GM19324 (cell line): ENCODE data around the gene FLAD1.

Experiments
- ATAC-seq: cut with Tn5 transposase; IDR thresholded peaks from one replicate; pipeline ENCODE4 v1.9.1; 2021; ENCODE audit warnings: mild to moderate bottlenecking, moderate library complexity; ENCODE audit not compliant: unreplicated experiment, low FRiP score

Gene FLAD1

DNA sequence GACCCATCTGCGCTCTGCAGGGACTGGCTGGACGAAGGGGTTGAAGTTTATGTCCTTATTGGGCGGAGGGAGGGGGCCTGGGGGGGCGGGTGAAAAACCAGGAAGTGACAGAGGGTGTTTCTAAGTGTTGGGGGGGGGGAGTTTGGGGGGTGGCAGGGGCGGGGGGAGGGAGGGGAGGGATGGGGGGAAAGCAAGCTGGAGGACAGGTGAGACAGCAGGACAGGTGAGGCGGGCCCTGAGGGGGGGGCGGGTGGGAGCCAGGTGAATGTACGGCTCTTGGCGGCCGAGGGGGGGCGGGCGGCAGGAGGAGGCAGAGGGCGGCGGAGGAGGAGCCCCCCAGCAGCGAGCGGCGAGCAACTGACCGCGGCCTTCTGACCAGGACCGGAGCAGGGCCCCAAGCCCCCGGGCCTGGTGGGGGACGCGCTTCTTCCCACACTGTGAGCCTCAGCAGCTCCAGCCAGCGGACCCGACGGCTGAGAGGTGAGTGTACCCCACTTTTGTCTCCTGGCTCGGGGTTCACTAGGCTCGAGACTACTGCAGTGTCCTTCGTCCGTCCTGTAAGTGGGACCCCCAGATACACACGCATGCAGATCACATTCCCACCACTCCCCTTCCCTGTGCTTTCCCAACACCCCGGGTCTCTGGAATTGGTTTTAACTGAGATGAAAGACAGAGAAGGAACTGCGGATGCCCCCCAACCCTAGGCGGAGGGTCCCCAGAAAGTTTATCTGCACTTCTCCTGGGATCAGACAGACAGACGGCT, 19.5 kb downstream of the FLAD1 start, which contains the start of gene ZBTB7B:
ZBTB7B (plus strand) TSS at position 339 of the 763 bp plus-strand sequence. CDS start 11,859 bp downstream, outside the sequence.
- ATAC-seq, result peak; percentile 1

DNA sequence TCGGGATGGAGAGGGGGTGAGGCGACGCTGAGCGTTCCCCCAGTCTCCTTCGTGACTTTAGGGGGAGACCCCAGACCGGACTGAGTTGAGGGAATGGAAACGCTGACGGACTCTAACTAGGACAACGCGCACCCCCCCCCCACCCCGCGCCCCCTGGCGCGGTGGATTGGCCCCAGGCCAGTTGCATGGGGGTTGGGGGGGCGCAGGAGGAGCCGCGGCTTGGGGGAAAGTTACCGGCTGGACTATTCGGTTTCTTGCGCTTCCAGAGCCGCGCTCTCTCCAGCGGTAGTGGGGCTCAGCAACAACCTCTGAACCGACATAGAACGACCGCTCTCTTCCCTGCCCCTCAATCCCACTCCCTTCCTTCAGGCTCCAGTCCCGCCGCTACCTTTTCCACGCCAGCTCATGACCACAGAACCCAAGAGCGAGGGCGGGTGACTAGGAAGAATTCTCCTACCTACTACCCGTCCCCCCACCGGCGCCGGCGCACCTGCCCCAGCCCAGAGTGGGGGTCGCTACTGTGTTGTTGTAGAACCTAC, 20.2 kb downstream of the FLAD1 start:
- no peak for ATAC-seq

DNA sequence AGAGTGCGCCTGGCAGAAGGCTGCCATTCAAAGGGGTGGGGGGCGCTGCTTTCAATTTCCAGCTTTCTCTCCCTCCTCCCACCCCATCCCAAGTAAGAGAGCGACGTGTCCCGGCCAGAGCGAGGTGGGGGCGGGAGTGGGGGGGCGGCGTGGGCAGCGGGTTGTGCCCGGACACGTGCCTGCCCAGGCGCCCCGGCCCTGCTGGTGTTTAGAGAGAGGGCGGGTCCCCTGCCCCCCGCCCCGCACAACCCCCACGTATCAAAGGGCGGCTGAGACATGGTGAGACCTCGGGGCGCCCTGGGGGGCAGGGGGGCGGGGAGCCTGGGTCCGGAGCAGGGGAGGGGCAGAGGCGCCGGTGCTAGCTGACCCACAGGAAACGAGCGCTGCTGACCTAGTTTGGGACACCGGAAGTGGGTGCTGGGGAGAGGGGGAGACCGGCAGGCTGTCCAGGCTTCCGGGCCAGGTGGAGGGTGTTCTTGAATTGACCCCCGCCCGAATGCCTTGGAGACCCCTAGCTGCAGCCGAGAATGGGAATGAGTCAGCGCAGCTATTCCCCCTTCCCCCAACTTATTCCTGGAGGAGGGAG, 20.7 kb downstream of the FLAD1 start:
- no peak for ATAC-seq

DNA sequence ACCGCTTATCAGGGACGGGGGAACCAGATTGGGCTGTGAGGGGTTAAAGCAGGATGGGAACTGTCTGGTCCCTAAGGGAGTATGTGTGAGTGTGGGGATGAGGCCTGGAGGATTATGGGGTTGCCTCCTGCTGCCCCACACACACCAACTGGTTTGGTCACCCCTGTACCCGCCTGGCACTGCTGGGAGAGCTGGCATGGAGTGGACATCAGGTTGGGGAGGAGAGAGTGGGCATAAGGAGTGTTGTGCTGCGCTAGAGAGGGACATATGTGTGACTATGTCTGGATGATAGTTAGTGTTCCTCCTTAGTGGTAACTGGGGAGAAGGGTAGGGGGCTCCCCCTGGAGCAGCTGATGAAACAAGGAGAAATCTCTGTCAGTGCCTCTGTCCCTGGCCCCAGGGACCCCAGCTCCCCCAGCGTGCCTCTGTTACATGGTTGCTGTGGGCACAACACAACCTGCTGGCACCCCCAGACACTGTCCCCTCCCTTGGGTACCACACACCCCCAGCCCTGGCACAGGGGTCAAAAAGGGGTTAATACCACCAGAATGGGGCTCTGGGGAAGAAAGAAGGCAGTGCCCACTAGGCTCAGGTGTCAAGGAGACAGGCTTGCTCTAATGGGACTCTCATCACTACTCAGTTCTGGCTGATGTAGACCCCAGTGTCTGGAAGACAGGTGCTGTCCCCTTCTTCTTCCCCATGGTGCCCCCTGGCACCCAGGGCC, 21.4 kb downstream of the FLAD1 start:
- no peak for ATAC-seq

DNA sequence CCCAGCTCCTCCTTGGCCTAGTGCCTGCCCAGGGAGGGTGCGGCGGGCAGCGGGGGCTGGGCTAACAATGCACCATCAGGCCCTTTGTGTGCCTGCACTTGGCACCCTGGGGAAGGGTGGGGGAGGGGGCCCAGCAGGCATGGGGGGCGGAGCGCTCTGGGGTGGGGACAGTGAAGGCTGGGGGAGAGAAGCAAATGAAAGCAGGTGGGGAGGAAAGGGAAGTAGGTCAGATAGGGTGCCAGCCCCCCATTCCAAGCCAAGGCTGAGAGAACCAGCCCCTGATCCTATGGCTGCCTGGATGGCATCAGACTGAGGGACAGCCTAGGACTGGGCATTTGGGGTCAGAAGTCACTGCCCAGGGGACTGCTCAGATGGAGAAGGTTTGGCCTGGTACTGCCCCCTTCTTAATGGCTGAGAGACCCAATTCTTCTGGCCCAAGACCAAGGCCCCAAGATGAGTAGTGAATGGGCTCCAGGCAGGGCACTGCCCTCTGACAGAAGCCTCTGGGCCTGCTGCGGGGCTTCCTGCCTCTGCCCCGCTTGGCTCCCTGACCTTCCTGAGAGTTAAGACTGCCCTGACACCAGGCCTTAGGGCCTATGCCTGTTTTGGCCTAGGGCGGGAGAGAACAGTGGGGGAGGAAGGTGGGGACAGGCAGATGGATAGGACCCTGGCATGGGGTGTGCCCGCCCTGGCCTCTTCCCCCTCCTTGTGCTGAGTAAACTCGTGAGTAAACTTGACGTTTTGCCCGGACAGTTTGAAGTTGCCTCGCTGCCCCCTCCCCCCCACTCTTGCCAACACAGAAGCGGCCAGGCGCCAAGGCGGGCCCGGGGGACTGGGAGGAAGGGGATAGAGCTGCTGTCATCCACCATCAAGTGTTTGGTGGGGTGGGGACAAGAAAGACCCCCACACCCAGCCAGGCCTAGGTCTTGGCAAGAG, 22.2 kb downstream of the FLAD1 start:
- no peak for ATAC-seq

DNA sequence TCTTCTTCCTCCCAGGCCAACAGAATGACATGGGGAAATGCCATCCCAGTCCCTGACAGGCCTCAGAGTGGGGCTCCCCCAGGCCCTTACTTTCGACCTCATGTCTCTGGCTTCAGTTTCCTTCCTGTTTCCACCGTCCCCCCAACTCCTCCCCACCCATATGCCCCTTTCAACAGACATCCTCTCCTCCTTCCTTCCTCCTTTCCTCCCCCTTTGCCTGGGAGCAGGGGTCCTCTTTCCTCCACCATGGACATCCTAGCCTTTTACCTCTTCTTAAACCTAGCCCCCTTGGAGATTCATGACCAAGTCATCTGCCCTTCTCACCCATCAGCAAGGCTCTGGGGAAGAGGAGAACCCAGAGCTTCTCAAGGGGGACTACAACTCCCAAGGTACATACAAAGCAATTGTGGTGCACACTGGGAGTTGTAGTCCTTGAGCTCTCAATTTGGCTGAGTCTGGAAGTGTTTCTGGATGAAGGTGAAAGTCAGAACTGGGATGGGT, 23.5 kb downstream of the FLAD1 start:
- no peak for ATAC-seq

DNA sequence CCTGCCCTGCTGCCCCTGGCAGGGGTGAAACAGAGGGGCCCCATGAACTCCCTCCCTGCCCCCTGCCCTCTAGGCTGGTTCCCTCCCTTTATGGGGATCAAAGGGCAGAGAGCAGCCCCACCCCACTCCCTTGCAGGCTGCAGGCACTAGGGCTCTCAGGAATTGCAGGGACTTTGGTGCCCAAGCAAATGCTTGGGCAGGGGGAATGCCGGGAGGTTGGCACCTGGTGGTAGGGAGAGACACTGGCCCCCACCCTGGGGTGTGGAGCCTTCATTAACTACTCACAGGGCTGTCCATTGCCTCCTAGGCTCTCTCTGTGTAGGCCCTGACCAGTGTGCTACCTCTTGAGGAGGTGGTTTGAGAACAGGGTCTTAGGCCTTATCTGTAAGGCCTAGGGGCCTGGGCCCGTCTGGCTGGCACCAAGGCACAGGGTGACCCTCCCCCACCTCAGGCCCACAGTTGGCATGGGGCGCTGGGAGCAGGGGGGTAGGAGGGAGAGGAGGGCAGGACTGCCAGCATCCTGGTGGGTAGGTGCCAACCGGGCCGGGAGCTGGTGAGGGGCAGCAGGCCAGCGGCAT, 24.2 kb downstream of the FLAD1 start:
- no peak for ATAC-seq

DNA sequence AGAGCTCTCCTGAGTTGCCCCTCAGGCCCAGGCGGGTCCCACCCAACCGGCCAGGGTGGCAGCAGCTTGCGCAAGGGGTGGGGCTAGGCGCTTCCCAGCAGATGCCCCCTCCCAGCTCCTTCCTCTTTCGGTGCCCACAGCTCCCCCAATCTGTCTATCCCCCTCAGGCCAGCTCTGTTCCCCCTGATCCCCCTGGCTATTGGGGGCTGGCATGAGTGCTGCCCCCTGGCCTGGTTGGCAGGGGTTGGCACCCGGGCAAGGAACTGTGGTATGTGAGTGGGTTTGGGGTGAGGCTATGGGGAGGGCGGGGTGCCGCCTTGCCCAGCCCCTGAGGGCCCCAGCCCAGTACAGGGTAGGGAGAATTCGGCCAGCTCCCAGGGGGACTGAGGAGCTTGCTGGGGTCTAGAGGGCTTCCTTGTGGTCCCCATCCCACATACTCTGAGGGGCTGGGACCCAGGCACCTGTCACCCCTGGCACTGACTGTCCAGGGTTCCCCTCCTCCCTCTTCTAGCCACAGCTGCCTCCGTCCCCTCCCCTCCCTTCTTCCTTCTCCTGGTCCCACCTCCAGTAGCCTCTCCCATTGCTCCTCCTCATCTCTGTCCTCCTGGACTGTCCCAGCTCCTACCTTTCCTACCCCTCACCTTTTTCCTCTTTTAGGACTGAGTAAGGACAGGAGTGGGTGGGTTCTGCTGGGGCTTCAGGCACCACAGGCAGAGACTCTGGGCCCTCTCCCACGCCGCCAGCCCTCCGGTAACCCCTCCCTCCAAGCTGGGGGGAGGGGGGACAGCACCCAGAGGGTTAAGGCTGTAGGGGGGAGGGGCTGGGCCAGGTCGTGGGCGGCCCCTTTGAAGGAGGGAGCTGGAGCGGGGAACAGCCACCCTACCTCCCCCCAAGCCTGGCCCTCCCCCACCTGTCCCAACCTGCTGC, 25.1 kb downstream of the FLAD1 start:
- no peak for ATAC-seq

DNA sequence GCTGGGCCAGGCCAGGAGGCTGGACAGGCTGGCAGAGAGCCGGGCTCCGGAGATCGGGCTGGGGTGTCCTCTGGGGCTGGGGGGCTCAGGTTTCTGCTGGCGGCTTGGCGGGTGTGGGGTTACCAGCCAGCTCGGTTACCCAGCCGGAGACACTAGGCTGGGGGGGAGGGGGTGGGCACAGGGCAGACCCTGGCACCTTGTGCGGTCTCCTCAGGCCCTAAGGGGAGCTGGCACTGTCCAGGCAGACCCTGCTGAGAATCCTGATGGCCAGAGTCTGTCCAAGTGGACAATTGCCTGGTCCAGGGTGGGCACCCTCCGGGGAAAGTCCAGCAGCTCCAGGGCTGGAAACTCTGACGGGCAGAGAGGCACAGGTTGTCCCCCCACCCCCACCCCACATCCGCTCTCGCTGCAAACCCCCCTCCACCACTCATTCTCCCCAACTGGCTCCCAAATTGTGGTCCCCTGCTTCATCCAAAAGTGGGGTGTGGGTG, 26.1 kb downstream of the FLAD1 start:
- ATAC-seq, result no peak

DNA sequence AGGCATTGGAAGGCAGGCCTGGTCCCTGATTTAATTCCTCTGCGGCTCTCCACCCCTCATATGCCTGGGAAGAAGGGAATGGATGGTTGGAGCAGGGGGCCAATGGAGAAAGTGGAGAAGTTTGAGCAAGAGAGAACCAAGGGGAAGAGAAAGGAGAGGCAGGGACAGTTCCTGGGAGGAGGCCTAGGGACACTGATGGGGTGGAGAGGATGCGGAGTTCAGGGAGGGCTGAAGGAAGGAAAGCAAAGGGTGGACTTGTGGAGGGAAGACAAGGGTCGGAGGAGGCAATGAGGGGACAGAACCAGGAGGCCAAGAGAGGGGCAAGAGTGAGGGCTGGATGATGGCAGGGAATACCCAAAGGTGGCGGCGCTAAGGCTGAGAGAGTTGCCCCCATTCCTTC, 26.6 kb downstream of the FLAD1 start:
- ATAC-seq, result no peak

DNA sequence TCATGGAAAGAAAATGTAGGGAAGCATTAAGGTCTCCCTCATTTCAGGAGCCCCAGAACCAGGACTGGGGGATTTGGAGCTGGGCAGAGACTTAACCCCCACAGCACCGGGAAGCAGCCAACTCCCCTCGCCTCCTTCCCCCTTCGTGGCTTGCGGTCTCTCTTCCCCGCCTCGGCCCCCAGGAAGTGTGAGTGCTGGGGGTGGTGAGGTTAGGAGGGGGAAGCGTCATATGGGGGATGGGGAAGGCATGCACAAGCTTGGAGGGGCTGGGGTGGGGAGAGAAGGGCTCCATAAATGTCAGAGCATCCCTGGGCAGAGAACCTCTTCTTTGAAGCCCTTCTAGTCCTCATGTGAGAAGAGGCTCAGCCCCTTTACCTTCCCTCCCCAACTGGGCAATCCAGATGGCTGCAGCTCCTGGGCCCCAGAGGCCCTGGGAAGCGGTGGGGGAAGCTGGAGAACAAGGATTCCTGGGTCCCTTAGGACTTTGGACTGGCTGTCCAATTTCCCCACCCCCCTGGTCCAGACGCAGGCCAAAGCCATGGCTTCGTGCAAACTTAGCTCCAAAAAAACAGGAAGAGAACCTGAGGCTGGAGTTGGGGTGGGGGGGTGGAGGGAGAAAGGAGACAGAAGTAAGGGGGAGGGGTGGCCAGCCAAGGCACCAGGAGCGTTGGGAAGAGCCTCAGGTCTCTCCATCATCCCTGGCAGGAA, 27.2 kb downstream of the FLAD1 start:
- no peak for ATAC-seq

DNA sequence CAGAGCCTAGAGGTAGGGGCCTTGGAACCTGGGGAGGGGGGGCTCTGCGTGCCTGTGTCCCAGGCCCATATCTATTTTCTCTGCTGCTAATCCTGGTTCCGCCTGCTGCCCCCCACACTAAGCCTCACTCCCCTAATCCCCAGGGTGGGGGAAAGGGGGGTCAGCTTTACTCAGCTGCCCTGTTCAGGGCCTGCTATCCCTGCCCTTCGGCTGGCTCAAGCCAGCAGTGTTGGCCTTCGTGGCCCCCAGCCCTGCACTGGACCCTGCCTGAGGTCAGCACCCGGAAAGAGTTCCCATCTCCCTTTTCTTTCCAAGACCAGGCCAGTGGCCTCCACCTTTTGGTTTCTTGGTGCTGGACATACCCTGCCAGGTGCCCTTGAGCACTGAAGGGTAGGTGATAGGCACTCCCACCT, 27.9 kb downstream of the FLAD1 start:
- ATAC-seq, result no peak

DNA sequence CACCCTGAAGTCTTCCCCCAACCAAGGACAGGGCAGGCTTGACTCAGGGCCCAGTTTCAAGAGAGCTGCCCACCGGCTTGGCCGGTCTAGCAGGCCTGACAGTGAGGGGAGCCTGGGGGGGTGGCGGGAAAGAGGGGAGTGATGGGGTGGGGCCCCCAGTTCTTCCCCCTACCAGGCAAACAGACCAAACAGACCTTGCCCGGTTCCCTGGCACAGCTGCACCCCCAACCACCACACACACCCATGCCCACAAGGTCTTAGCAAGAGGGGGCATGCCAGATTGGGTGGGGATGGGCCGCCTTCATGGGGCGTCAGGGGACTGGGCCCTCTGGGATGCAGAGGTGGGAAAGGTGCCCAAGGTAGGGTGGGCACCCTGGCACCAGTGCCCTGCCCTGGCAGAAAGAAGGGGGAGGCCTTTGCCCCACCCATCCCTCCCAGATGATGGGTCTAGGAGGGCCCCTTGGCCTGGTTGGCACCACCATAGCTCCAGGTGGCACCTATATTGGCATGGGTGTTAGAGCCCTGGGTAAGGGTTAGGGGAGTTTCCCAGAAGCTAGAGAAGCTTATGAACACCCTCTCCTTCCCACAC, 28.4 kb downstream of the FLAD1 start:
- ATAC-seq, result no peak

DNA sequence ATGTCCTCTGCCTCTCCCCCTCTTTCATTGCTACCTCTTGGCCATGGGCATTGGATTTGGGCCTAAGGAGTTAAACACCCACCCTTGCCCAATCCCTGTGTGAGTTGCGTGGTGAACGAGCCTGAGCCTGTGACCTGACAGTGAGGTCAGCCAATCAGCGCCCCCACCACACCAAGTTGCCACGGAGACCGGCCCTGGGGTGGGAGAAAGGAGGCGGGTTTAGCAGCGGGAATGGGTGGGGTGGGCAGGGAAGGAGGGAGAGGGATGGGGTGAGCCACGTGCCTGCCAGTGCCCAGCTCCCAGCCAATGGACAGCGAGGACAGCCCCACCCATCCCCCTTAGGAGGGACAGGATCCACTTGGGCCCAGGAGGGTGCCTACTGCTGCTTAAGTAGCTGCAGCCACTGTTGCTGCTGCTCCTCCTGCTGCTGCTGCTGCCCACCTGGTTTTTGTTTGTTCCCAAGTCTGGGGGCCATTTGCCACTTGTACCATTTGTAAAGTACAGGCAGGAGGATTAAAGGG, 28.9 kb downstream of the FLAD1 start:
- ATAC-seq, result no peak

DNA sequence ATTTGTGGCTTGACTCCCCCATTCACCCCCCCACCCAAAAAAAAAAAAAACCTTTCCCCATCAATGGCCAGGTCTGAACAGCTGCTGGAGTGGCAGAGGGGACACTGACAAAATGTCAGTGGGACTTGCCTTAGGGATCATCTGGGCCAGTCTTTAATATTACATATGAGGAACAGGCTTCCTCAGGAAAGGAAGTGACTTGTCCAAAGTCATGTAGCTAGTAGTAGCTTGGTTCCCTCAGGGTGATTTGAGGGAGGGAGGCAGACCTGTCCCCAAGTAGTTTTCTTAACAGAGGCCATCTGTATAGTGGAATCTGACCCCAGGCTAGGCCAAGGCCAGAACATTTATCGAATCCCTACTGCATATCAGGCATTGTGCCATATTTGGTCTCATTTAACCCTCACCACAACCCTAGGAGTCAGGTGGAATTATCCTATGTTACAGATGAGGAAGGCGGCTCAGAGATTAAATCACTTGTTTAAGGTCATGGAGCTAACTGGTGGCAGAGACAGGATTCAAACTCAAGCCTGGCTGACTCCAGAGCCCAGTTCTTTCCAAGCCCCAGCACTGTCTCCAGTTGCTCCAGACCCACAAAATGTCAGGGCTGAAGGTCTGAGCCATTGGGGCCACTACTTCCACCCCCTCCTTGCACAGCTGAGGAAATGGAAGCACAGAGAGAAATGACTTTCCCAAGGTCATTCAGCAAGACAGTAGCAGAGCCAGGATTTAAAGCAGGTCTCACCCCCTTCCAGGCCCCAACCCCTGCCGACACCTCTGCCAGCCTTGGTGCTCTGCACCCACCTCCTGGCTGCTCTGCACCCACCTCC, 29.8 kb downstream of the FLAD1 start:
- ATAC-seq, result no peak

DNA sequence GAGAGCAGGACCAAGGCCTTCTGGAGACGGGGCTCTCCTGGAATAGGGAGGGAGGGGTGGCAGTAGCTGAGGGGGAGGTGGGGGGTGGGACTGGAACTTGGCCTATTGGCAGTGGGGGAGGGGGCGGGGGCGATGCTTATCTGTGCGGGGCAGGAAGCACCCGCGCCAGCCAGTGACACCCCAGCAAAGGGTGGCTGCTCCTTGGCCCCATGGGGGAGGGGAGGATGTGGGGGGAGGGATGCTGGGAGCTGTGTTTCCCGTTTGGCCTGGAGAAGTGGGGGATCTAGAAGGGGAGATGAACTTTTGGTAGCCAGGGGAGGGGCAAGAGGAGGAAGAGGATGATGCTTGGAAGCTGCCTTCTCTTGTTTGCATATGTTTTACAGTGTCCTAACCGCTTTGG, 30.5 kb downstream of the FLAD1 start:
- no peak for ATAC-seq
